GOT3 (cell line): ENCODE data around the gene EIF4E1B.

ENCODE experiments used
- DNase-seq: peaks from one replicate; lab custom pipeline; 2025; ENCODE audit warnings: mixed read lengths; lab: John Stamatoyannopoulos, UW

EIF4E1B gene

DNA sequence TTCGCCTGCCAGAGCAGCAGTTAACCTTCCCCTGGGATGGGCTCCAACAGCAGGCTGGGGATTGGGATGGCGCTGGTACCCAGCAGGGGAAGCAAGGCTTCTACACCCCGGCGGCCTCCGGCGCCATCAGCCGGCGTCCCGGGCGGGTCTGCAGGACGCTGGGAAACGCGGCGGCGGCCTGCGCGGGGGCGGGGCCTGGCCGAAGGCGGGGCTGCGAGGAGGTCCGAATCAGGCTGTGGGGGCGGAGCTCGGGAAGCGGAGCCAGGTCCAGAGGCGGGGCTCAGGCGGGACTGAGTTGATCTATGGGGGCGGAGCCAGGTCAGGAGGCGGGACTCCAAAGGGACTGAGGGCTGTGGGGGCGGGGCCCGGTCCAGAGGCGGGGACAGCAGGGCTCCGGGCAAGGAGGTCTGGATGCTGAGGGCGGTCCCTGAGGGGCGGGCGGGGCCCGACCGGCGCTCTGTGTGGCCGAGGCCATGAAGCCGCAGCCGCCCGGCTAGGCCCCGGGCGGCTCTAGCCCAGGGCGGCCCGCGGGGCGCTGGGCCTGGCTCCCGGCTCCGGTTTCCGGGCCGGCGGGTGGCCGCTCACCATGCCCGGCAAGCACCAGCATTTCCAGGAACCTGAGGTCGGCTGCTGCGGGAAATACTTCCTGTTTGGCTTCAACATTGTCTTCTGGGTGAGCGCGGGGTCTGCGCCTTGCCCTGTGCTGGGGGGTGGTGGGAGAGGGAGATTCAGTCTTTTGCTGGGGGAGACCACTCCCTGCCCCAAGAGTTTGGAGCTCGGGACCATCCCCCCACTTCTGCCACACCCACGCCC is 16.8 kb downstream of the EIF4E1B start, which contains the start of gene TSPAN17:
TSS of gene TSPAN17 (plus strand) at position 455 of the 813 bp plus-strand sequence. CDS start at position 587, 132 bp downstream.
- peak; percentile 99 for DNase-seq

DNA sequence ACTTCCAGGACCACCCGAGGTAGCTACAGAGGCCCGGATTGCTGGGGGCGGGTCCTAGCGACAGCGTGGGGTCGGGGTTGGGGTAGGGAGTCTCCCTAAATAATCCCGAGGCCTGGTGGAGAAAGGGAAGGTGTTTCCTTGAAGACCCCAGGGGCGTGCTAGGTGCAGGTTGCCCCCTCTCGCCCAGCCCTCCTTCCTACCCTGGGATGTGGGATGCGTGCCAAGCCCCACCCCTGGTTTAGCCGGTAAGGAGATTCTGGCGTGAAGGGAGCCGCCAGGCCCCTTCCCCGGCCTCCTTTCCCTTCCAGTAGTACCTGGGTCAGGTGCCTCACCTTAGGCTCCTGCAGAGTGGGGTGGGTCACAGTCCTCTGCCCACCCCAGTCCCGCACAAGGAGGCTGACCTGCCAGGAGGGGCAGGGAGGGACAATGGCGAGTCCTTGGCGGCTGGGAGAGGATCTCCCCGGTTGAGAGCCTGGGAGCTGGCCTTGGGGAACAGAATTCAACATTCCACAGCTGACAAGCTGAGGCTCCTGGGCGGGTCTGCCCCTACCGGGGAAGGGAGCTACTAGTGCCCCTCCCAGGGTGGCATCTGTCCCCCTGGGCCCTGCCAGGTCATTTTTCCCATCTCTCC is 17.5 kb downstream of the EIF4E1B start:
- no peak for DNase-seq

- DNase-seq: no peak
Observed at GRCh38 chr5:176648474-176649194, 18.2 kb downstream of the EIF4E1B start.

DNA sequence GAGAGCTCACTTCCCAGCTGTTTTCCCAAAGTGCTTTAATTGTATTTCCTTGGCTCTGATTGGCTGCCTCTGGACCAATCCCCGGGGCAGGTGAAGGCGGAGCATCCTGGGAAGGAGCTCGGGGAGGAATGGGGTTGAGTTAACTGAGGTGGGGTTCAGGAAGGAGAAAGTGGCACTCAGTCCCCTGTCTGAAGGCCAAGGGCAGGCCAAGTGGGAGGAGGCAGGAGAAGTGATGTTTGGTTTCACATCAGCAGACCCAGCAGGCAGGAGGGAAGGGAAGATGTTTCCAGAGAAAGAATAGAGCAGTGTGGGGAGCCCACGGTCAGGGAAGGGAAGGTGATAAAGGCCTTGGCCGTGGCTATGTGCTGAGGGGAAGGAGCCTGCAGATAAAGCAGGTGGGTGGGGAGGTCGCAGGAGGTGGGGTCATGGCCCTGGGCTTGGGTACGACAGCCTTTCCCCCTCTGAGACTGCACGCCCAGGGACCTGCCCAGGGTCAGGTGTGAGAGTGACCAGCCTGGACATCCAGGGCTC is 19.9 kb downstream of the EIF4E1B start:
- no peak for DNase-seq

- no peak for DNase-seq
Observed at GRCh38 chr5:176651472-176651980, 21.1 kb downstream of the EIF4E1B start.

DNA sequence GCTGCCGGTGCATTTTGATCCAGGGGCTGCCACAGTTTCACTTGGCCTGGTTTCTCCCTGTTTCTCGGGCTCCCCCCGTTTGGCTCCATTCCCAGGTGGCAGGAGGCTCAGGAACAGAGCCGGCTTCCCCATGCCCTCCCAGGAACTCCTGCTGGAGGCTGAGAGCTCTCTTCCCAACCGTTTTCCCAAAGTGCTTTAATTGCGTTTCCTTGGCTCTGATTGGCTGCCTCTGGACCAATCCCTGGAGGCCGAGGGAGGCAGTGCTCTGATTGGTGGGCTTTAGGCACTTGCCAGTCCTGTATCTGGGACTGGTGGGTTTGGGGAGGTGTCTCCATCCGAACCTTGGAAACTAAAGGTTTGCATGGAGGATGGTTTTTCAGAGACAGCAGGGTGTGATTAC is 21.7 kb downstream of the EIF4E1B start:
- no peak for DNase-seq

DNA sequence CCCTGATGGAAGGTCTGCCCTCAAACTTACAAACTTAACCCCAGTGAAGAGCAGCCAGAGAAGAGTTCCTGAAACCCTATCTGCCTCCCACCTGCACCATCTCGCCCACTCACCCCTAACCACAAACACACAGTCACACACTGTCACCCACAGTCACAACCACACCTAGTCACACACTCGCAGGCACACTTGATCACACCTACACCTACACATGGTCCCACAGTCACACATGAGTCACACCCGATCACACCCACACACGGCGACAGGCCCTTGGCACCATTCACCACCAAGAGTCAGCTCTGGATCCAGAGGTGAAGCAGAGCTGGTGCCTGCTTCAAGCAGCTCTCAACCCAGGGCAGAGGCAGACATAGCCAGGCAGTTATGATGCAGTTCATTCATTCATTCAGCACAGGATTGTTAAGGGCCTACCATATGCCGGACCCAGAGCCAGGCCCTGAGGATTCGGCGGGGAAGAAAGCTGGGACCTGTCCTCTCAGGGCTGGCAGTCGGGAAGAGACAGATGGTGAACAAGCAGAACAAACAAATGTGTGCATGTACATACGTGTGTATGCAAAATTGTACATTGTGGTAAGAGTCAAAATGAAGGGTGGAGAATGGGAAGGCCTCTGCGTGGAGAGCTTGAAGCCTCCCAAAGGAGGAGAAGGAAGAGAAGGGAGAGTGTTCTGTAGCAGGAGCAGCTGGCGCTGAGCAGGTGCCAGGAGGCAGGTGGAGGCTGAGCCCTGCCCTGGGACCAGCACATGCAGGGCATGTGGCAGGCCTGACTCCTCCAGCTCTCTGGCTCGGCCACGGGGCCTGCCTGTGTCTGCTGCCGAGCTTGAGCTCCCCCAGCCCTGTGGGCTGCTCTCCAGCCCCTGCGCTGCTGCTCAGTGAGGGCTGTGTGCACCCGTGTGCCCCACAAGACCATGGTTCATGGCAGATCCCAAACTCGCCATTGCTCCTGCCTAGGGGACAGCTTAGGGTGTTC is 23.2 kb downstream of the EIF4E1B start:
- no peak for DNase-seq

DNA sequence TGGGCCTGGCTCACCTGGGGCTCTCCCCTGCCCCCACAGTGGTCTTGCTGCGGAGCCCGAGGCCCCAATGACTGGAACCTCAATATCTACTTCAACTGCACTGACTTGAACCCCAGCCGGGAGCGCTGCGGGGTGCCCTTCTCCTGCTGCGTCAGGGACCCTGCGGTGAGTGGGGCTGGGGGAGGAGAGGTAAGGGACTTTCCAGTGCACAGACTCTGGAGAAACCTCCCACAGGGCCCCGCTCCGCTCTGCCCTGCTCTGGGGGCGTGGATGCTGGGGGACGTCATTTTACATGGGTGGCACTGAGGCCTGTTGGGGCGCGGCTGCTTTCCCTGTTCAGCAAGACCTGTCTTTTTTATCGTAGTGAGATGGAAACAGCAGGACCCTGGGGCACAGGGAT is 24.4 kb downstream of the EIF4E1B start:
- no peak for DNase-seq

GRCh38 chr5:176656467-176656990 is 26.1 kb downstream of the EIF4E1B start:
- no peak for DNase-seq

DNA sequence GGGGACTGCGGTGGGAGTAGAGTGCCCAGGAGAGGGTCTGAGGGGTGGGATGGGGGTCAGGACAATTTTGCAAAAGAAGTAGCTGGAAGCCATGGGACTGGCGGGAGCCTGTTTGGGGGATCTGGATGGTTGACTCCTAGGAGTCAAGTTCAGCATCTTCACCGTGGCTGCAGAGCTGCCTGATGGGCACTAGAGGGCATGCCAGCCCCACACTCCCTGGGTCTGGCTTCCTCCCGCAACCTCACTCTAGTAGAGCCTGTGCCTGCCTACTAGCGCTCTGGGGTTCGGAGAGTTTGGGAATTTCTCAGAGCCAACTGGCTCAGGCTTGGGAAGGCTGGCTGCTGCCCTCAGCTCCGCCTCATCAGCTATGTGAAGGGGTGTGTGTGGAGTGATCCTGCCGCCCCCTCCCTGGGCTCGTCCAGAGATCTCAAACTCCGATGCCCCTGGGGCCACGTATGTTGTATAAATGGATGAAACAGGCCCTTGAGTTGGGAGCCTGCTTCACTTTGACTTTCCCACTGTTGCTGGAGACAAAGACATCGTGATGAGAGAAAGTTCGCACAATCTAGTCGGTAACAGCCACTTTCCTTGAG is 27.6 kb downstream of the EIF4E1B start:
- DNase-seq: peak; percentile 33

- no peak for DNase-seq
Observed at GRCh38 chr5:176658817-176659511, 28.5 kb downstream of the EIF4E1B start.

GRCh38 chr5:176659512-176659839 is 29.0 kb downstream of the EIF4E1B start:
- DNase-seq: no peak

GRCh38 chr5:176659860-176660461 is 29.5 kb downstream of the EIF4E1B start:
- no peak for DNase-seq

DNA sequence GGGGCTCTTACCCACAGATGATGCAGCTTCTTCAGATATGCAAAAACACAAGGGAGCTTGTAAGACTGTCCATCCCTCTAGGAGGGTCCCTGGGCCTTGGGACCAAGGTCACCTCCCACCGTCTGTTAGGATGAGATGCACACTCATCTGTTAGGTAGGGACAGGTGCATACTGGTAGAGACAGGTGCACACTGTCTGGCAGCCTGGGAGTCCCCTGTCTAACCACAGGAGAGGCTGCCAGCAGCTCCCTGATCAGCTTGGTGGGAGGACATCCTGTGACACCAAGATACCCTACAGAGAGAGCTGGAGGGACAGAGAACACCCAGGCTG is 30.0 kb downstream of the EIF4E1B start:
- DNase-seq: no peak

GRCh38 chr5:176660860-176661641 is 30.6 kb downstream of the EIF4E1B start:
- peak; percentile 29 for DNase-seq

DNA sequence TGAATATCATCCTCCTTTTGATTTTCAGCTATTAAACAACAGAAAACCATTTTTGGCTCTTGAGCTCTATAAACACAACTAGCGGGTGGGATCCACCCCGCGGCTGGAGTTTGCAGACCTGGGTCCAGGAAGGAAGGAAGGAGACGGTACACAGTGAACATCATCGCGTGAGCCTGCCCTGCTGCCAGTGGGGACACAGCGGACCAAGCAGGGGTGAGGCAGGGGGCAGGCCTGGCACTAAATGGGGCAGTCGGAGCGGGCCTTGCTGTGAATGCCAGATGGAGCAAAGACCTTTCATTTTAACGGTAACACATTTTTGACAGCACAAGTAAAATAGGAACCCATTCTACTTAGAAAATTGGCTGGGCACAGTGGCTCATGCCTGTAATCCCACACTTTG is 31.2 kb downstream of the EIF4E1B start:
- DNase-seq: no peak

- no peak for DNase-seq
Observed at GRCh38 chr5:176662371-176663333, 32.2 kb downstream of the EIF4E1B start.

GRCh38 chr5:176663566-176663965 is 33.1 kb downstream of the EIF4E1B start:
- DNase-seq: no peak
